Ishikawa (cell line): ENCODE measurements around the gene CBFA2T2.

Experiments
- CEBPB ChIP-seq: IDR thresholded peaks from 2 replicates; pipeline ENCODE4 v1.6.1; 2012
- CREB1 ChIP-seq: IDR thresholded peaks from 2 replicates; pipeline ENCODE4 v1.6.1; 2012; ENCODE audit warnings: low read depth
- EGR1 ChIP-seq: IDR thresholded peaks from 2 replicates; pipeline ENCODE4 v1.6.1; 2012
- EP300 ChIP-seq: IDR thresholded peaks from 2 replicates; pipeline ENCODE4 v1.6.1; 2012; ENCODE audit warnings: borderline replicate concordance
- FOXM1 ChIP-seq: IDR thresholded peaks from 2 replicates; pipeline ENCODE4 v1.6.1; 2012; ENCODE audit warnings: low read depth, borderline replicate concordance
- MAX ChIP-seq: IDR thresholded peaks from 2 replicates; pipeline ENCODE4 v1.6.1; 2012
- NFIC ChIP-seq: IDR thresholded peaks from 2 replicates; pipeline ENCODE4 v1.6.1; 2012
- RAD21 ChIP-seq: IDR thresholded peaks from 2 replicates; pipeline ENCODE4 v1.6.1; 2012; ENCODE audit warnings: low read depth
- REST ChIP-seq: IDR thresholded peaks from 2 replicates; pipeline ENCODE4 v1.6.1; 2012; ENCODE audit warnings: low read depth, mild to moderate bottlenecking
- TAF1 ChIP-seq: IDR thresholded peaks from 2 replicates; pipeline ENCODE4 v1.6.1; 2012; ENCODE audit warnings: low read depth, mild to moderate bottlenecking
- TCF12 ChIP-seq: IDR thresholded peaks from 2 replicates; pipeline ENCODE4 v1.6.1; 2012; ENCODE audit warnings: low read depth
- TEAD4 ChIP-seq: IDR thresholded peaks from 2 replicates; pipeline ENCODE4 v1.6.1; 2012
- USF1 ChIP-seq: IDR thresholded peaks from 2 replicates; pipeline ENCODE4 v1.6.1; 2012
- YY1 ChIP-seq: IDR thresholded peaks from 2 replicates; pipeline ENCODE4 v1.6.1; 2012; ENCODE audit warnings: low read depth
- ZBTB7A ChIP-seq: IDR thresholded peaks from 2 replicates; pipeline ENCODE4 v1.6.1; 2012; ENCODE audit warnings: low read depth

CBFA2T2 gene

GRCh38 chr20:33568378-33568777 lies 78.5 kb downstream of the CBFA2T2 start:
- TF ChIP-seq REST (no peak), EGR1 (no peak), TCF12 (no peak), NFIC (no peak), EP300 (no peak), ZBTB7A (no peak), USF1 (no peak), MAX (no peak)

- no peak for TF ChIP-seq YY1
- TF ChIP-seq EP300, result no peak
- TF ChIP-seq TCF12, result no peak
- TF ChIP-seq USF1, result no peak
- TF ChIP-seq REST, result no peak
- TF ChIP-seq NFIC, result no peak
- TF ChIP-seq CREB1, result no peak
- TF ChIP-seq TAF1, result no peak
- TF ChIP-seq TEAD4, result no peak
- TF ChIP-seq CEBPB, result no peak
- no peak for TF ChIP-seq EGR1
- no peak for TF ChIP-seq MAX
Observed at GRCh38 chr20:33568868-33569801, 79.2 kb downstream of the CBFA2T2 start.

GRCh38 chr20:33569802-33570391 lies 80.0 kb downstream of the CBFA2T2 start:
- TF ChIP-seq CEBPB, result no peak
- no peak for TF ChIP-seq TEAD4
- no peak for TF ChIP-seq FOXM1
- TF ChIP-seq YY1, result no peak
- no peak for TF ChIP-seq RAD21
- TF ChIP-seq NFIC, result no peak
- no peak for TF ChIP-seq ZBTB7A
- TF ChIP-seq EP300, result no peak
- TF ChIP-seq MAX, result no peak
- no peak for TF ChIP-seq EGR1
- no peak for TF ChIP-seq REST
- no peak for TF ChIP-seq TCF12
- no peak for TF ChIP-seq USF1
- no peak for TF ChIP-seq CREB1
- TF ChIP-seq TAF1, result no peak
